ENCODE results near the gene ST6GALNAC3.

GRCh38 chr1:76669131-76669530 lies 594.6 kb downstream of the ST6GALNAC3 start:
- no peak for TF ChIP-seq CTCF (IDR thresholded peaks at IDR 0.05)
- TF ChIP-seq POLR2A (IDR thresholded peaks at IDR 0.05), result no peak

Data from heart left ventricle (tissue), 13 donors.